ENCODE measurements around the gene ZDHHC9.

ZDHHC9 gene

GRCh38 chrX:129763666-129764065 lies 80.0 kb downstream of the ZDHHC9 start:
- DNase-seq (ENCODE audit: low read depth in 2 of 2), result no peak

DNA sequence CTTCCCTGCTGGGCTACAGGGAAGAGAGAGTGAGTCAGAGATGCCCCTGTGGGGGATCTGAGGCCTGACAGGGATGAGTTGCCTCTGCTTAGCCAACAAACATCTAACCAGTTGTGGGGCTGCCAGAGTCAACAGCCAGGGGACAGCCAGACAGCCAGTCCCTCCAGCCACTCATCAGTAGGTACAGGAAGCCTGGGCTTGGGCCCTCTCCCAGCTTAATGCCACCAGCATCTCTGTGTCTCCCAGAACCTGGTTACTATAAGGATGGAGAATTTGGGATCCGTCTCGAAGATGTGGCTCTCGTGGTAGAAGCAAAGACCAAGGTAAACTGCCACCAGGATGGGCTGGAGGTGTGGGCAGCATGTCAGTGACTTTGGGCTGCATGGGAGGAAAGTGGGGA lies 81.2 kb downstream of the ZDHHC9 start:
- no peak for DNase-seq (ENCODE audit: low read depth in 2 of 2)

GRCh38 chrX:129761596-129761995 lies 82.1 kb downstream of the ZDHHC9 start:
- DNase-seq (ENCODE audit: low read depth in 2 of 2), result no peak

GRCh38 chrX:129760981-129761380 lies 82.7 kb downstream of the ZDHHC9 start:
- no peak for DNase-seq (ENCODE audit: low read depth in 2 of 2)

- DNase-seq (ENCODE audit: low read depth in 2 of 2), result no peak
These were observed 83.5 kb downstream of the ZDHHC9 start for GRCh38 chrX:129760155-129760554.

DNA sequence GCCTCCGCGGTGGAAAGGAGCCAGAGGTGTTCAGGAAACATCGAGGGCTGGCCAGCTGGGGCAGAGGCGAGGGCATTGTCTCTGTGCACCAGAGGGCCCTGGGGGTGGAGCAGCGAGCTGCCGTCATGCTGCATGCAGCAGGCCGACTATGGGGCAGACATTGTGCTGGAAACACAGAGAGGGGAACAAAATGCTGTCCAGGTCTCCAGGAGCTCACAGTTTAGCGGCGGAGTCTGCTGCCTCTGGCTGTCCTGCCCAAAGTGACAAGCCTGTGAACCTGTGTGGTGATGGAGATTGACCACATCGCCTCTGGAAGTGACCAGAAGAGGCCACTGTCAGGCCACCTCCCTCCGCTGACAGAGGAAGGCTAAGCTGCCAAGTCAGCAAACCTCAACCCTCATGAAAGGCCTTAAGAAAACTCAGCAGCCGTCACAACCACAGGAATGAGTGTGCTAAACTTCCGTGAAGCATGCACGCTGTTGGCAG lies 84.1 kb downstream of the ZDHHC9 start:
- DNase-seq (ENCODE audit: low read depth in 2 of 2), result no peak

GRCh38 chrX:129755779-129756650 lies 87.7 kb downstream of the ZDHHC9 start:
- no peak for DNase-seq (ENCODE audit: low read depth in 2 of 2)

DNA sequence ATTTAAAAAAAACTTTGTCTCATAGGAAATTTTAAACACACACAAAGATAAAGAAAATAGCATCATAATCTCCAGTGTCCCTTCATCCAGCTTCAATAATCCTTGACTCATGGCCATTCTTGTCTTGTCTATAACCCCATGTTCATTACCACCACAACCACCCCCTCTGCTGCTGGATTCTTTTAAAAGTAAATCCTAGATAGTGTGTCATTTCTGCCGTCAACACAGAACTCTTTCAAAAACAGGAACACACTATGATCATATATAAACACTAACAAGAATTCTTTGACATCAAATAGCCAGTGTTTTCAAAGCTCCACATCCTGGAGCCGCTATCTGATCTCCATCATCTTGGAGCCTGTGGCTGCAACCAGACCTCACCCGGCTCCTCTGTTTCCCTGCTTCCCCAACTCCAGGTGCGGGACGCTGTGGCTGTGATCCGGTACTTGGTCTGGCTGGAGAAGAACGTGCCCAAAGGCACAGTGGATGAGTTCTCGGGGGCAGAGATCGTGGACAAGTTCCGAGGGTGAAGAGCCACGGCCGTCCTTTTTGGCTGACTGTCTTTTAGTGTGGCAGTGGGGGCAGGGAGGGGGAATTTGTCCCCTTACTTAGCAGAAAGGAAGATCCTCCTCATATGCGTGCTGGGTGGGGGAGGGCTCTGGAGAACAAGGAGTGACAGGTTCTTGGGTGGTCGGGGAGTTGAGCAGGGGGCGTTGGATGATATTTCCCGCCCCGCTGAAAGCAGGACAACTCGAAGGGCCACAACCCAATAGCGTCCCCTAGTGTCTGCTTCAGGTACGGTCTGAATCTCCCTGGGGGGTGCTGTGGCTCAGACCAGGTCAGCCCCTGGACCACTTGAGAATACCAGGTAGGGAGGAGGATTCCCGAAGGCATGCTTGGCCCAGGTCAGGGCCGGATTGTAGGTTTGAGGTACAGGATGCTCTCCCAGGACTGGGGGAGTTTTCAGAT lies 89.3 kb downstream of the ZDHHC9 start:
- DNase-seq (ENCODE audit: low read depth in 2 of 2), result no peak
